Spleen (tissue), 7 donors: Measurements from ENCODE around the gene EDN3.

Source experiments
- POLR2A ChIP-seq, 3 donors: fragments of 450-650 bp; IDR thresholded peaks; one replicate each; pipeline ENCODE4 v1.5.1; 2017; ENCODE audit warnings: antibody characterized with exemption in 3 of 3, mild to moderate bottlenecking in 1 of 3
- TF ChIP-seq, protein P1 (sequence below), 11 experiments: fragments of 200-600 bp in 7 of 11; fragments of 450-650 bp in 4 of 11; sonication (generic) in 4 of 11; IDR thresholded peaks in 8 of 11; conservative IDR thresholded peaks in 3 of 11; 1 replicate in 7 of 11; 2 replicates in 4 of 11; pipeline versions ENCODE4 v1.4.0 to v1.8.0; 2016 to 2021; ENCODE audit warnings: antibody characterized with exemption in 11 of 11, inconsistent platforms in 4 of 11, mild to moderate bottlenecking in 1 of 11
- donor health status: DM: no; HTN: no; CAD: no; lungs with moderate emphysema.
- donor health status: DM: no; HTN: no; CAD: no.
- donor health status: DM: no; HTN: no; CAD: no.

DNA sequence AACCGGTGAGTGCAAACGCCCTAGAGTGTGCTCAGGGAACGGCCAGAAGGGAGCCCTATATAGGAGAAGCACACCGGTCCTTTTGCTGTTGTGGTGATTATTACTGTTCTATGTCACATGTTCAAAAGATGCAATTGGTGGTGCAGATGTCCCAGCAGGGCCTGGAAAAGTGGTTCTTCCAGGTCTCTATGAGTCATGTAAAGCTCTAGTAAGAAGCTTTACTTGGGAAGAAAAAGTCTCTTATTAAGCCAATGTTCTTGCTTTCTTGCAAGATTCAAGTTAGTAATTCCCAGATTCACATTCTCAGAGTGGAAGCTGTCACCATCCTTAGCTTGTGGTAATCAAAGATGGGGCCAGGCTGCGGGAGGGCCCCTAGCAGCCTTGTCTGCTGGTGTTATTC lies 23.3 kb downstream of the EDN3 start:
- TF ChIP-seq, protein P1, sequence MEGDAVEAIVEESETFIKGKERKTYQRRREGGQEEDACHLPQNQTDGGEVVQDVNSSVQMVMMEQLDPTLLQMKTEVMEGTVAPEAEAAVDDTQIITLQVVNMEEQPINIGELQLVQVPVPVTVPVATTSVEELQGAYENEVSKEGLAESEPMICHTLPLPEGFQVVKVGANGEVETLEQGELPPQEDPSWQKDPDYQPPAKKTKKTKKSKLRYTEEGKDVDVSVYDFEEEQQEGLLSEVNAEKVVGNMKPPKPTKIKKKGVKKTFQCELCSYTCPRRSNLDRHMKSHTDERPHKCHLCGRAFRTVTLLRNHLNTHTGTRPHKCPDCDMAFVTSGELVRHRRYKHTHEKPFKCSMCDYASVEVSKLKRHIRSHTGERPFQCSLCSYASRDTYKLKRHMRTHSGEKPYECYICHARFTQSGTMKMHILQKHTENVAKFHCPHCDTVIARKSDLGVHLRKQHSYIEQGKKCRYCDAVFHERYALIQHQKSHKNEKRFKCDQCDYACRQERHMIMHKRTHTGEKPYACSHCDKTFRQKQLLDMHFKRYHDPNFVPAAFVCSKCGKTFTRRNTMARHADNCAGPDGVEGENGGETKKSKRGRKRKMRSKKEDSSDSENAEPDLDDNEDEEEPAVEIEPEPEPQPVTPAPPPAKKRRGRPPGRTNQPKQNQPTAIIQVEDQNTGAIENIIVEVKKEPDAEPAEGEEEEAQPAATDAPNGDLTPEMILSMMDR (IDR thresholded peaks at IDR 0.05 in 8 of 11, conservative IDR thresholded peaks at IDR 0.05 in 3 of 11): no peak
- TF ChIP-seq POLR2A (IDR thresholded peaks at IDR 0.05): no peak
